B cell (primary cell): Measurements from ENCODE around the gene TRPV4. TPM values are rescaled to one million over a fixed set of nuclear protein-coding genes. Genes with fewer than 3 reads are reported as not detected.

Experiments
- ATAC-seq: fragments of 200-7000 bp; cut with Tn5 transposase; one replicate; pipeline ENCODE4 v1.10.0; 2021; ENCODE audit warnings: low read depth, mild to moderate bottlenecking, moderate number of reproducible peaks, moderate library complexity
- CTCF ChIA-PET: fragments of 350-600 bp; sonication (Branson Sonifier 250); formaldehyde crosslinking; loops from one replicate; lab custom pipeline; 2021; ENCODE audit warnings: antibody characterized with exemption, inconsistent platforms; lab: Charles Lee
- POLR2A ChIA-PET: fragments of 350-600 bp; sonication (Branson Sonifier 250); formaldehyde crosslinking; loops from one replicate; lab custom pipeline; 2021; ENCODE audit warnings: antibody characterized with exemption; lab: Charles Lee
- DNase-seq: peaks from one replicate; pipeline ENCODE4 v3.0.0; 2013
- H2AFZ ChIP-seq: 2 replicates; pipeline ENCODE4 v1.6.1; 2012; ENCODE audit warnings: mild to moderate bottlenecking, low read depth, low read length; ENCODE audit not compliant: insufficient read depth, poor library complexity, severe bottlenecking
- H3K27ac ChIP-seq, 2 donors: 1 replicate in 1 of 2; 2 replicates in 1 of 2; pipeline ENCODE4 v1.5.1; 2012 to 2013; ENCODE audit warnings: low read length in 2 of 2, mild to moderate bottlenecking in 2 of 2, moderate library complexity in 1 of 2
- H3K27me3 ChIP-seq, 4 experiments: fragments of 200-600 bp in 1 of 4; sonication (generic) in 1 of 4; replicated peaks in 1 of 4; 1 replicate in 2 of 4; 2 replicates in 2 of 4; pipeline versions ENCODE4 v1.6.1 to v1.7.0; 2013 to 2016; ENCODE audit warnings: low read length in 3 of 4, mild to moderate bottlenecking in 2 of 4, mixed read lengths in 1 of 4, moderate library complexity in 1 of 4; ENCODE audit not compliant: insufficient read depth in 4 of 4, control insufficient read depth in 3 of 4; ENCODE audit errors: control extremely low read depth in 1 of 4
- H3K36me3 ChIP-seq, 2 experiments: replicated peaks in 1 of 2; 1 replicate in 1 of 2; 2 replicates in 1 of 2; pipeline versions ENCODE4 v1.6.1 to v1.7.1; 2013; ENCODE audit warnings: low read length in 1 of 2; ENCODE audit not compliant: insufficient read depth in 2 of 2, control insufficient read depth in 1 of 2; ENCODE audit errors: control extremely low read depth in 1 of 2, extremely low read depth in 1 of 2
- H3K4me1 ChIP-seq, 2 donors: fragments of 200-600 bp in 1 of 2; sonication (generic) in 1 of 2; 1 replicate in 1 of 2; 2 replicates in 1 of 2; pipeline versions ENCODE4 v1.5.1 to v1.6.1; 2013 to 2017; ENCODE audit warnings: low read length in 2 of 2; ENCODE audit not compliant: control insufficient read depth in 2 of 2, insufficient read depth in 2 of 2
- H3K4me2 ChIP-seq: replicated peaks from 2 replicates; pipeline ENCODE3; 2012; ENCODE audit warnings: mild to moderate bottlenecking, low read depth, low read length; ENCODE audit not compliant: poor library complexity, severe bottlenecking
- H3K4me3 ChIP-seq, 5 experiments: fragments of 200-600 bp in 1 of 5; sonication (generic) in 1 of 5; 1 replicate in 3 of 5; 2 replicates in 2 of 5; pipeline versions ENCODE4 v1.5.1 to v1.7.0; 2011 to 2016; ENCODE audit warnings: low read length in 4 of 5, mild to moderate bottlenecking in 4 of 5, low read depth in 2 of 5, control low read depth in 1 of 5, moderate library complexity in 1 of 5; ENCODE audit not compliant: insufficient read depth in 1 of 5; ENCODE audit errors: control extremely low read depth in 1 of 5, extremely low read depth in 1 of 5
- H3K79me2 ChIP-seq: fragments of 200-600 bp; sonication (generic); one replicate; pipeline ENCODE4 v1.6.0; 2016; ENCODE audit warnings: low read length; ENCODE audit not compliant: control insufficient read depth, insufficient read depth
- H3K9ac ChIP-seq: fragments of 200-600 bp; sonication (generic); 2 replicates; pipeline ENCODE4 v1.6.1; 2017; ENCODE audit warnings: mild to moderate bottlenecking, low read length, moderate library complexity
- H3K9me3 ChIP-seq, 3 donors: one replicate each; pipeline versions ENCODE4 v1.6.1 to v1.7.1; 2013; ENCODE audit warnings: low read length in 2 of 3; ENCODE audit not compliant: control insufficient read depth in 2 of 3, insufficient read depth in 1 of 3; ENCODE audit errors: control extremely low read depth in 1 of 3
- H4K20me1 ChIP-seq: 2 replicates; pipeline ENCODE4 v1.6.0; 2012; ENCODE audit warnings: mild to moderate bottlenecking, low read length; ENCODE audit not compliant: insufficient read depth, control insufficient read depth, poor library complexity, severe bottlenecking
- H3K27ac Mint-ChIP-seq: one replicate; pipeline ENCODE4 v1.8.0; 2021; ENCODE audit warnings: mixed read lengths
- H3K27me3 Mint-ChIP-seq: one replicate; pipeline ENCODE4 v1.8.0; 2021; ENCODE audit warnings: mixed read lengths
- H3K4me1 Mint-ChIP-seq: one replicate; pipeline ENCODE4 v1.8.0; 2021; ENCODE audit warnings: mixed read lengths
- H3K4me3 Mint-ChIP-seq: one replicate; pipeline ENCODE4 v1.8.0; 2021; ENCODE audit warnings: mixed read lengths
- H3K9me3 Mint-ChIP-seq: one replicate; pipeline ENCODE4 v1.8.0; 2022; ENCODE audit warnings: mixed read lengths; ENCODE audit not compliant: insufficient read depth
- CTCF ChIP-seq: fragments of 200-600 bp; IDR thresholded peaks from one replicate; pipeline ENCODE4 v1.8.0; 2022; ENCODE audit warnings: antibody characterized with exemption, mild to moderate bottlenecking
- EZH2 ChIP-seq: IDR thresholded peaks from 2 replicates; pipeline ENCODE4 v1.6.1; 2012; ENCODE audit warnings: borderline replicate concordance, low read depth, mild to moderate bottlenecking, moderate library complexity, low read length; ENCODE audit not compliant: insufficient read depth, poor library complexity, severe bottlenecking
- WGBS: methylation state at CpG from one replicate; pipeline ENCODE4 v1.1.5; 2013; ENCODE audit warnings: missing lambda C conversion rate; ENCODE audit not compliant: insufficient coverage; 5-methylcytosine and 5-hydroxymethylcytosine counted together
- intact Hi-C: fragments of 100-400 bp; cut with micrococcal nuclease; formaldehyde crosslinking; loops from one replicate; pipeline ENCODE4 v1.10.0; 2022
- polyA plus RNA-seq: library from polyadenylated mRNA; depleted of rRNA; stranded (reverse); fragments of >200 nt; gene quantifications from 2 replicates; pipeline ENCODE4 v1.2.3, GENCODE V29; 2012
- total RNA-seq, 2 donors: library from RNA; stranded (reverse); fragments of 120-200 nt in 1 of 2; gene quantifications; 1 replicate in 1 of 2; 2 replicates in 1 of 2; pipeline versions ENCODE4 v1.2.3 to v1.2.4, GENCODE V29; 2013 to 2022

The TRPV4 gene
- total and polyA plus RNA-seq, 2 donors (not counting 1 experiment from before 2014, with no cell fraction given), result not detected

GRCh38 chr12:109756457-109756856, 76.7 kb downstream of the TRPV4 start:
- CTCF ChIA-PET, result no interaction called here
- H3K79me2 ChIP-seq, result no peaks in the 10 kb centered on the region
- DNase-seq (no peak), ATAC-seq (no peak)
- no peaks in the 10 kb centered on the region for H4K20me1 ChIP-seq
- H3K9me3 Mint-ChIP-seq, result peaks cover 10% of the 10 kb centered on the region
- H3K9ac ChIP-seq, result no peak overlapping the region
- no peaks in the 10 kb centered on the region for H3K27me3 ChIP-seq
- WGBS, result 89% methylated on average over 1 of the region's 1 CpG
- no peak overlapping the region for H3K27ac Mint-ChIP-seq
- intact Hi-C loops, result no loop called here
- TF ChIP-seq EZH2 (no peak), CTCF (no peak)
- peaks cover 3 to 13% (median 3%) of the 10 kb centered on the region in 3 donors for H3K9me3 ChIP-seq
- no peak overlapping the region for H3K27ac ChIP-seq
- H3K4me2 ChIP-seq, result no peak overlapping the region
- POLR2A ChIA-PET, result no interaction called here
- no peak overlapping the region for H2AFZ ChIP-seq
- no peaks in the 10 kb centered on the region for H3K4me1 Mint-ChIP-seq
- no peak overlapping the region for H3K4me3 Mint-ChIP-seq
- H3K27me3 Mint-ChIP-seq, result peaks cover 11% of the 10 kb centered on the region
- H3K4me1 ChIP-seq, result no peaks in the 10 kb centered on the region
- no peak overlapping the region for H3K4me3 ChIP-seq
- H3K36me3 ChIP-seq, result no peaks in the 10 kb centered on the region

GRCh38 chr12:109753959-109754358, 79.2 kb downstream of the TRPV4 start:
- Histone ChIP-seq H3K4me1 (no peaks in the 10 kb centered on the region), H3K9ac (no peak overlapping the region), H3K27ac (no peak overlapping the region), H3K4me3 (no peak overlapping the region), H2AFZ (no peak overlapping the region), H3K4me2 (no peak overlapping the region), H3K9me3 (peaks cover 3 to 13% (median 3%) of the 10 kb centered on the region in 3 donors), H4K20me1 (no peaks in the 10 kb centered on the region), H3K36me3 (no peaks in the 10 kb centered on the region), H3K79me2 (no peaks in the 10 kb centered on the region), H3K27me3 (no peaks in the 10 kb centered on the region)
- DNase-seq (no peak), ATAC-seq (no peak)
- ChIA-PET POLR2A (interaction anchor here (0.6 kb wide), 1 partner anchor 635 kb away, joined by 6 read pairs; no protein-coding TSS in a partner anchor), CTCF (interaction anchor here (0.6 kb wide), 1 partner anchor 10 kb away, joined by 3 read pairs; no protein-coding TSS in a partner anchor)
- no peak overlapping the region for H3K4me3 Mint-ChIP-seq
- H3K27me3 Mint-ChIP-seq, result peaks cover 11% of the 10 kb centered on the region
- no peak overlapping the region for H3K27ac Mint-ChIP-seq
- TF ChIP-seq CTCF (no peak), EZH2 (no peak)
- no peaks in the 10 kb centered on the region for H3K4me1 Mint-ChIP-seq
- intact Hi-C loops, result no loop called here
- H3K9me3 Mint-ChIP-seq, result peaks cover 10% of the 10 kb centered on the region
- WGBS, result 25% methylated on average over 1 of the region's 2 CpGs
